ENCODE results near the gene TMEM132D. TPM values are rescaled to one million over a fixed set of nuclear protein-coding genes. Genes with fewer than 3 reads are reported as not detected.

Gene TMEM132D
- total RNA-seq, 2 donors from 2014 or later = not detected

- no peak for DNase-seq (ENCODE audit: low spot score)
- intact Hi-C loops (cut with DNase I) = no loop called here
These were observed 793.2 kb downstream of the TMEM132D start for GRCh38 chr12:129110575-129110974.

GRCh38 chr12:129109174-129110001, 794.4 kb downstream of the TMEM132D start:
- intact Hi-C loops (cut with DNase I) = no loop called here
- DNase-seq (ENCODE audit: low spot score) = no peak

- no peak for DNase-seq (ENCODE audit: low spot score)
- intact Hi-C loops (cut with DNase I) = no loop called here
These were observed 797.1 kb downstream of the TMEM132D start for GRCh38 chr12:129106772-129107171.

GRCh38 chr12:129103231-129103630, 800.6 kb downstream of the TMEM132D start:
- intact Hi-C loops (cut with DNase I) = no loop called here

DNA sequence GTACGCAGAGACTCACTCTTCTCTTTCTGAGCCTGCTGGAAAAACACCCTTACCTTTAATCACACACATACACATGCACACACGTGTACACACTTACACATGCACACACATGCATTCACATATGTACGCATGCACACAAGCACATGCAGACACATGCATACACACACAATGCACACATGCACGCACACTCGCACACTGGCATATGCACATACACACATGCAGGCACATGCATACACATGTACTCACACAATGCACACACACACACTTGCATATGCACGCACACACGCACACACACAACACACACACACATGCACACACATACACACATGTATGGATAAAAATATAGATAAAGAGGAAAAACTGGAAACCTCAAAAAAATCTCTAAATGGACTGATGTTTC, 801.6 kb downstream of the TMEM132D start:
- no peak for DNase-seq (ENCODE audit: low spot score)

More at GRCh38 chr12:129103231-129103630, 800.6 kb downstream of the TMEM132D start:
- DNase-seq (ENCODE audit: low spot score) = no peak

DNA sequence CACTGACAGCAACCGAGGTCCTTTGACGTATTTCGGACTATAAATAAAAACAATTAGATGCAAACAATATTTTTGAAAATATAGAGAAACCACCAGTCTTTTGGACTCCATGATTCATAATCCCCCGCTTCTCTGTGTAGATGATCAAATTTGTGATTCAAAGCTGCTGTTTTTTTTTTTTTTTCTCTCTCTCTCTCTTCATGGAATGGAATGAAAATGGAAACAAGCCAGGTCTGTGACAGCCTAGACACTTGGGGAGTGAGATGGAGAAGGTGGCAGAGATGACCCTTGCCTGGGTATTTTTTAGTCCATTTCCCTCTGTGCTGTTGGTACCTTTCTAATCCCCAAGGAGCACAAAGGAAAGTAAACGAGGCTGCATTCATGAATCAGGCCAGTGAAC, 802.0 kb downstream of the TMEM132D start:
- intact Hi-C loops (cut with DNase I) = no loop called here
- no peak for DNase-seq (ENCODE audit: low spot score)

More for the DNA sequence above, 801.6 kb downstream of the TMEM132D start:
- intact Hi-C loops (cut with DNase I) = no loop called here

- intact Hi-C loops (cut with DNase I) = no loop called here
- DNase-seq (ENCODE audit: low spot score) = no peak
These were observed 802.4 kb downstream of the TMEM132D start for GRCh38 chr12:129101404-129101803.

DNA sequence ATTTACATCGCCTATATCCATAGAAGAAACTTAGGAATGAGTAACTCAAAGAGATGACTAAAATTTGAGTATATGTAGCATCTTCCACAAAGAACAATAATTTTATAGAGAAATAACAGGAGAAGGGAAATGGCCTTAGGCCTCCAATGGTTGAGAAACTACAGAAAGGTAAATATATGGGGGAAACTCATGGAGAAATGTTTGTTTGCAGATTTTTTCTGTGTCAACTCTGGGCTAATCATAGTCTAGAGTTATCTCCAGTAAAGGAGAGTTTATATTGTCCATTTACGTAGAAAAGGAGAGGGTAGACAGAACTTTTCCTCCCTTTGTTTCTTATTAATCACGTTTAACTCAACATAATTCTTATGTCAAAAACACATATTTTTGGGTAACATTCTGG, 806.4 kb downstream of the TMEM132D start:
- no peak for DNase-seq (ENCODE audit: low spot score)
- intact Hi-C loops (cut with DNase I) = no loop called here

DNA sequence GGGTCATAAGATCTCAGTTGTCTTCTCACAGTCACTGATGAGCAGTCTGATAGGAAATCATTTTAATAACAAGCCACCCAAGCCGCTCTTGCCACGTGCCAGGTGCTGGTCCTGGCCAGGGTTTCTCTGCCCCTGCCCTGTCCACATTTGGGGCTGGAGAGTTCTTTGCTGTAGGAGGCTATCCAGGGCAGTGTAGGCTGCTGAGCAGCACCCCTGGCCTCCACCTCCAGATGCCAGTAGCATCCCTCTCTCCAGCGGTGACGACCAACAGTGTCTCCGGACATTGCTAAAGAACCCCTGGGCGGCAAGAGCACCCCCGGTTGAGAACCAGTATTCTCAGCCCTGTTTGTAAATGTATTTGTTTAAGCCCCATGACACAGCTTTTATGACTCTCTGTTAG, 806.9 kb downstream of the TMEM132D start:
- no peak for DNase-seq (ENCODE audit: low spot score)
- intact Hi-C loops (cut with DNase I) = no loop called here

DNA sequence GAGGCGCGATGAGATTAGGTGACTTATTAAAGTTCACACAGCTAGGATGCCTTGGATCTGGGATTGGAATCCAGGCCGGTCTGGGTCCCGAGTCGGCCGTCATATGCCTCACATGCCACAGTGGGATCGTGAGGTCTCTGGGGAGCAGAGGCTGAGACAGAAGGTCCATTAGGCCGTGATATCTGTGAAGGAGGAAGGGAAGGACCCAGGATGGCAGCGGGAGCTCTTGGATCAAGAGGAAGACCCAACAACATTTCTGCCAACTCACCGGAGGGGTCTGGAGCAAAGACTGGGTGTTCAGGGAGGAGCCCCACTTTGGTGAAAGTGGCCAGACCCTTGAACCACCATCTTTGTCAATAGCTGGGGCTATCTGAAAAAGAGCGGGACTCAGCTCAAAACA, 807.6 kb downstream of the TMEM132D start:
- no peak for DNase-seq (ENCODE audit: low spot score)
- intact Hi-C loops (cut with DNase I) = no loop called here

GRCh38 chr12:129089576-129089975, 814.2 kb downstream of the TMEM132D start:
- no peak for DNase-seq (ENCODE audit: low spot score)
- intact Hi-C loops (cut with DNase I) = no loop called here

DNA sequence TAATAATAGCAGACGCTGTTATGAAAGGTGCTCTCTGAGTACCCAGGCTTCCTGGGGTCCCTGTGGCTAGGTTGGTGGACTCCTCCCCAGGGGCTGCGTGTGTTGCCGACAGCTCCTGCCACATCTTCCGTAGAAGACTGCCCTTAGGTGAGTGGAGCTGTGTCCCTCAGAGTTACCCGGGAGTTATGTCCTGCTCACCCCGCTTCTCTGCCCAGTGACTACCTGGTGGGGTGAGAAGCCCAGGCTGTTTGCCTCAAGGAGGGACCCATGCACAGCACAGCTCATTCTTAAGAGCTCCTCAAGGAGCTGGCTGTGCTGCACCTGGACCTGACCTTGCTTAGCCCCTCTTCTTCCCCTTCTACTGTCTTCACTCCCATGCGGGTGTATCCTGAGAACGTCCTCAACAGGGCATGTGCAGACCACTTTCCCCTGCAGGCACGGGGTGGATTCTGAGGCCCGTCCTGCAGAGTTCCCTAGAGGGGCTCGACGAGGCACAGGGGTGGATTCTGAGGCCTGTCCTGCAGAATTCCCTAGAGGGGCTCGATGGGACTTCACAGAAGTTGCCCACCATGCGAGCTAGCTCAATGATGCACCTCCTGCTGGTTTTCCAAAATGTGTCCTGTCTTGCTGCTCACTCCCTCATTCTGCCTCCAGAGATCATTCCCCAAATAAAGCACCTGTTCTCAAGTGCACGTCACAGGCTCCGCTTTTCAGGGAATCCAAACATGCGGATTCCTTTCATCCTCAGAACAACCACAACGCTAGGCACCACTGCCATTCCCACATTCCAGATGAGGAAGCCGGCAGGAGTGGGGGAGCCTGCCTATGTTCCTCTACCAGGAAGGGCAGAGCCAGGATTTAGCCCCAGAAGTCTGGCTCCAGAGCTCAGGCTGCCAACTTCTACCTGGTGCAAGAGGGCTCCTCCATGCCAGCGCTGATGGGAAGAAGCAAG, 818.7 kb downstream of the TMEM132D start:
- no peak for DNase-seq (ENCODE audit: low spot score)
- intact Hi-C loops (cut with DNase I) = no loop called here

- intact Hi-C loops (cut with DNase I) = no loop called here
- no peak for DNase-seq (ENCODE audit: low spot score)
These were observed 820.5 kb downstream of the TMEM132D start for GRCh38 chr12:129083121-129083840.

- intact Hi-C loops (cut with DNase I) = no loop called here
- DNase-seq (ENCODE audit: low spot score) = no peak
These were observed 821.4 kb downstream of the TMEM132D start for GRCh38 chr12:129082441-129082840.

DNA sequence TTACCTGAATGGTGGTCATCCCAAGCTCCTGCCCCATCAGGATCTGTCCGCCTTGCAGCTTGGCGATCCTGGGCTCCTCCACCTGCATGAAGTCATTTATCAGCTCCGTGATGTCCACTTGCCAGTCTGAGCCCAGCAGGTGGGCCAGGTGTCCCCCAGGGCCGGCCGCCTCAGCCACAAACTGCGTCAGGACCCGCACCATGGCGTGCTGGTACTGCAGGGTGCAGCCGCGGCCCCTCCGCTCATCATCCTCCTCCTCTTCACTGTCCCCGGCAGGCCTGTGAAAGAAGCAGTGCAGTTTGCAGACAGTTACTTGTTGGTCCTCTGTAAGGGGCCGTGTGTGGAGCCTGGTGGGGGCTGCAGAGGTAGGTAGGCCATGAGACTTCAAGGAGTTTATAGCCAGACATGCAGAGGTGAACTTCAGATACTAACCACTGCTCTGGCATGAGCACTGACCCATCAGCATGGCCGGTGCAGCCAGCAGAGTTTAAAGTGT, 822.0 kb downstream of the TMEM132D start:
- DNase-seq (ENCODE audit: low spot score) = no peak
- intact Hi-C loops (cut with DNase I) = no loop called here

DNA sequence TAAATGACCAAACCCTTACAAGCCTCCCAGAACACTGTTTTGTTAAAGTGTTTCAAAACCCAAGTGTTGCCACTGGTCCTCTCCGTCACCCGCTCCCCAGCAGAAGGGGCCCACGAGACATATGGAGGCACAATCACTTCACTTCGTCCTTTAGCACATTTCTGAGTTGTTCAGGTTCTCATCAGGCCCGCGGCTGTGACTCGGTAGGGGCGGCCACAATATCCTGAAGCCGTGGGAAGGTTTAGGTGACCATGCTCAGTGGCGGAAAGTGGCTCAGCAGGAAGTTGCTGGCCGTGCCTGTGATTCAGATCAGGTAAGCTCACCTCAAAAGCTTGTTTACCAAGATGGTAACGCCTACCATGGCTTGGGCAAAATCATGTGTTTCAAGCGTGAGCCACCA, 823.0 kb downstream of the TMEM132D start:
- no peak for DNase-seq (ENCODE audit: low spot score)
- intact Hi-C loops (cut with DNase I) = no loop called here

DNA sequence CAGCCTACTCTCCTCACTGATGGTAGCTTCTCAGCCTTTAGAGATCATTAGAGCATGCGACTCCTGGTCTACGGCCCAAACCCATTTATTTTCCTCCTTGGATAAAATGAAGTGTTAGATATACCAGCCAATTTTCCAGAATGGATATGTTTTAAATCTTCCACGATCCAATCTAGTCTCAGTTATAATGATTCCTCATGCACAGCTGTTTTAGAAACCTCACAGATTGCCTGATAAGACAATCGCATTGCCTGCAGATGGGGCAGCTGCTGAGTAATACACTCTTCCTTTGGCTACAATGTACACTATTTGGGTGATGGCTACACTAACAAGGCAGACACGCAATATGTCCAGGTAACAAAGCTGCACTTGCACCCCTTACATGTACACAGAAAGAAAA, 823.4 kb downstream of the TMEM132D start:
- DNase-seq (ENCODE audit: low spot score) = no peak
- intact Hi-C loops (cut with DNase I) = no loop called here

GRCh38 chr12:129079719-129080118, 824.1 kb downstream of the TMEM132D start:
- intact Hi-C loops (cut with DNase I) = no loop called here

More at GRCh38 chr12:129079719-129080118, 824.1 kb downstream of the TMEM132D start:
- DNase-seq (ENCODE audit: low spot score) = no peak
